K562 (cell line): ENCODE results near the gene SOCS7. TPM values are rescaled to one million over a fixed set of nuclear protein-coding genes. Genes with fewer than 3 reads are reported as not detected.

Source experiments
- BCL6 ChIP-seq: fragments of 250-450 bp; sonication (Bioruptor Pico); IDR thresholded peaks from 2 replicates; pipeline ENCODE4 v1.4.0; 2020
- EGR1 ChIP-seq: fragments of 450-650 bp; conservative IDR thresholded peaks from 2 replicates; pipeline ENCODE4 v1.6.1; 2017; ENCODE audit warnings: mild to moderate bottlenecking
- FOS ChIP-seq: IDR thresholded peaks from 3 replicates; pipeline ENCODE4 v1.6.1; 2011; ENCODE audit not compliant: insufficient read length; ENCODE audit errors: extremely low read depth
- HMGXB4 ChIP-seq: sonication (generic); formaldehyde crosslinking; IDR thresholded peaks from 2 replicates; pipeline ENCODE4 v1.8.1; 2023; ENCODE audit warnings: mild to moderate bottlenecking, missing genetic modification reagents
- IRF2 ChIP-seq: sonication (generic); formaldehyde crosslinking; IDR thresholded peaks from 2 replicates; pipeline ENCODE4 v1.8.1; 2022; ENCODE audit warnings: mild to moderate bottlenecking, missing genetic modification reagents
- JUND ChIP-seq, 2 experiments: IDR thresholded peaks; 2 replicates in 1 of 2; 3 replicates in 1 of 2; pipeline ENCODE4 v1.6.1; 2011; ENCODE audit warnings: borderline replicate concordance in 2 of 2, low read depth in 2 of 2, low read length in 2 of 2, improper control_type of control experiment in 1 of 2, missing biosample characterization in 1 of 2, missing genetic modification characterization in 1 of 2, missing genetic modification reagents in 1 of 2
- NFXL1 ChIP-seq: fragments of 450-650 bp; formaldehyde crosslinking; IDR thresholded peaks from 2 replicates; pipeline ENCODE4 v1.4.0; 2021; ENCODE audit warnings: mild to moderate bottlenecking
- NR4A1 ChIP-seq, 2 experiments: fragments of 250-450 bp in 1 of 2; fragments of 450-650 bp in 1 of 2; sonication (Bioruptor Pico) in 1 of 2; IDR thresholded peaks; 2 replicates each; pipeline versions ENCODE4 v1.4.0 to v1.6.1; 2016 to 2020; ENCODE audit warnings: mild to moderate bottlenecking in 2 of 2, missing compliant biosample characterization in 1 of 2, missing genetic modification characterization in 1 of 2, moderate library complexity in 1 of 2
- OTX1 ChIP-seq: fragments of 450-650 bp; formaldehyde crosslinking; IDR thresholded peaks from 2 replicates; pipeline ENCODE4 v1.4.0; 2022; ENCODE audit warnings: mild to moderate bottlenecking
- PKNOX1 ChIP-seq: fragments of 450-650 bp; IDR thresholded peaks from 2 replicates; pipeline ENCODE4 v1.6.1; 2016
- RB1 ChIP-seq: fragments of 450-650 bp; IDR thresholded peaks from 2 replicates; pipeline ENCODE4 v1.6.1; 2017; ENCODE audit warnings: low read depth, mild to moderate bottlenecking
- REST ChIP-seq, 2 experiments: fragments of 450-650 bp; formaldehyde crosslinking in 1 of 2; IDR thresholded peaks; 2 replicates each; pipeline versions ENCODE4 v1.4.0 to v1.6.1; 2014 to 2020; ENCODE audit warnings: mild to moderate bottlenecking in 2 of 2, borderline replicate concordance in 1 of 2, low read depth in 1 of 2
- SAFB ChIP-seq: fragments of 200-400 bp; formaldehyde crosslinking; IDR thresholded peaks from 2 replicates; pipeline ENCODE4 v1.6.1; 2017; ENCODE audit warnings: low read depth, low read length, borderline replicate concordance
- SMARCA4 ChIP-seq: fragments of 450-650 bp; IDR thresholded peaks from 2 replicates; pipeline ENCODE4 v1.6.1; 2016
- SMC3 ChIP-seq: conservative IDR thresholded peaks from 2 replicates; pipeline ENCODE4 v1.6.1; 2011; ENCODE audit warnings: low read depth, low read length, improper control_type of control experiment; ENCODE audit not compliant: insufficient read depth
- SP1 ChIP-seq: sonication (generic); formaldehyde crosslinking; IDR thresholded peaks from 2 replicates; pipeline ENCODE4 v1.8.1; 2022; ENCODE audit warnings: mild to moderate bottlenecking, missing genetic modification reagents
- ZBTB7A ChIP-seq: IDR thresholded peaks from 2 replicates; pipeline ENCODE4 v1.6.1; 2011; ENCODE audit warnings: low read depth, mild to moderate bottlenecking, low read length, moderate library complexity, borderline replicate concordance; ENCODE audit not compliant: control insufficient read depth
- polyA plus RNA-seq, 8 experiments: library from polyadenylated mRNA; depleted of rRNA in 4 of 8; stranded (reverse) in 5 of 8; unstranded in 3 of 8; fragments of >200 nt; fragmentation: Nextera tagmentation in 2 of 8; fragmentation: Illumina TruSeq in 1 of 8; extraction: Ambion mirVana in 2 of 8; extraction: Trizol in 1 of 8; gene quantifications; 2 replicates each; pipeline versions ENCODE4 v1.2.1 to v1.2.3, GENCODE V29; 2011 to 2014; ENCODE audit warnings: inconsistent platforms in 1 of 8, missing spikeins in 1 of 8
- total RNA-seq, 7 experiments: library from RNA; depleted of rRNA in 6 of 7; stranded (reverse); fragments of >200 nt in 6 of 7; fragmentation: Illumina TruSeq in 2 of 7; extraction: Trizol in 2 of 7; gene quantifications; 2 replicates each; pipeline versions ENCODE4 v1.2.1 to v1.2.3, GENCODE V29; 2011 to 2021; ENCODE audit warnings: low replicate concordance in 1 of 7

The SOCS7 gene
- total and polyA plus RNA-seq, 9 of the 15 experiments (the other 6 are each of a cell fraction or from before 2014, with no cell fraction given), result 0.94 to 14.5 (median 8.2) TPM

- TF ChIP-seq SP1 (CRISPR knock-in tag) (no peak), REST (IDR thresholded peaks at IDR 0.05; ENCODE audit: borderline replicate concordance) (peak; percentile 68; the same call in 1 of the 2 replicates), REST (CRISPR knock-in tag; IDR thresholded peaks at IDR 0.05; ENCODE audit: low read depth) (no peak), NFXL1 (no peak), HMGXB4 (CRISPR knock-in tag) (no peak), SMARCA4 (peak; percentile 51; the same call in 1 of the 2 replicates), OTX1 (no peak), EGR1 (no peak), SMC3 (peak; percentile 68), ZBTB7A (peak; percentile 90), PKNOX1 (no peak), BCL6 (no peak), RB1 (0 out of 2 replicates have a peak, but pooled peaks have one; percentile 32), NR4A1 (CRISPR knock-in tag; IDR thresholded peaks at IDR 0.05) (no peak), NR4A1 (tag; IDR thresholded peaks at IDR 0.05) (no peak), IRF2 (no peak), FOS (no peak), SAFB (no peak), JUND (IDR thresholded peaks at IDR 0.05; ENCODE audit: borderline replicate concordance, low read depth, low read length) (0 out of 2 replicates have a peak, but pooled peaks have one; percentile 10), JUND (tag; IDR thresholded peaks at IDR 0.05; ENCODE audit: borderline replicate concordance, low read depth, low read length) (no peak)
These were observed 17.9 kb upstream of the SOCS7 start (continued) for GRCh38 chr17:38333635-38334295.
